ENCODE data around the gene NONO. TPM values are rescaled to one million over a fixed set of nuclear protein-coding genes. Genes with fewer than 3 reads are reported as not detected.
"Not testable (repeated sequence)": the region's sequence is repeated elsewhere in the genome, so short reads cannot be mapped to it uniquely, and the experiment has no call there.

NONO gene
- total RNA-seq, 2 experiments from 2014 or later = 440 to 472 TPM

DNA sequence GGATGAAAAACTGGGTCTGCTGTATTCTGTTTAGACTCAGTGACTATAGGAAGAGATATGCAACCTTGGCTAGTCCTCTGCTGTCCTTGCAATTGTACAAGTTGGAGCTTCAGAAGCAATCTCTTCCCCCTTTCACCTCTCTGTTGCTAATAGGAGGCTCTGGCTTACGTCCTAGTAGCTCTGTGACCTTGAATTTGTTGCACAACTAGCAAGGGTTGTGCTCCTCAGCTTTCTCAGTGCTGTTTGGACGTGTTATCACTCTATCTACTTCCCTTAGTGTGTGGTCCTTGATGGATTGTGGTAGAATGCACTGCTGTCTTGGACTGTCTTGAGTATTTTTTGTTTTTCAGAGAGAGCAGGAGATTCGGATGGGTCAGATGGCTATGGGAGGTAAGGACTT lies 14.7 kb downstream of the NONO start:
- Histone ChIP-seq H3K36me3 (ENCODE audit: insufficient read depth, low read length) (peaks cover 60% of the 10 kb centered on the region), H3K9me3 (ENCODE audit: control insufficient read depth in 1 of 2, insufficient read depth in 1 of 2, low read length in 2 of 2) (no peaks in the 10 kb centered on the region), H3K4me1 (ENCODE audit: insufficient read depth, low read length) (no peaks in the 10 kb centered on the region), H3K4me3 (ENCODE audit: low read length) (no peak overlapping the region), H3K27ac (ENCODE audit: low read depth in 1 of 2, low read length in 2 of 2) (no peak overlapping the region), H3K27me3 (ENCODE audit: control insufficient read depth in 1 of 2, insufficient read depth in 2 of 2, low read length in 2 of 2) (no peaks in the 10 kb centered on the region)
- Mint-ChIP-seq H3K27ac (no peak overlapping the region), H3K4me1 (ENCODE audit: low read depth) (no peaks in the 10 kb centered on the region), H3K4me3 (no peak overlapping the region), H3K36me3 (ENCODE audit: low read depth) (peaks cover 82% of the 10 kb centered on the region), H3K9me3 (no peaks in the 10 kb centered on the region), H3K27me3 (no peaks in the 10 kb centered on the region)
- TF ChIP-seq, protein P1, sequence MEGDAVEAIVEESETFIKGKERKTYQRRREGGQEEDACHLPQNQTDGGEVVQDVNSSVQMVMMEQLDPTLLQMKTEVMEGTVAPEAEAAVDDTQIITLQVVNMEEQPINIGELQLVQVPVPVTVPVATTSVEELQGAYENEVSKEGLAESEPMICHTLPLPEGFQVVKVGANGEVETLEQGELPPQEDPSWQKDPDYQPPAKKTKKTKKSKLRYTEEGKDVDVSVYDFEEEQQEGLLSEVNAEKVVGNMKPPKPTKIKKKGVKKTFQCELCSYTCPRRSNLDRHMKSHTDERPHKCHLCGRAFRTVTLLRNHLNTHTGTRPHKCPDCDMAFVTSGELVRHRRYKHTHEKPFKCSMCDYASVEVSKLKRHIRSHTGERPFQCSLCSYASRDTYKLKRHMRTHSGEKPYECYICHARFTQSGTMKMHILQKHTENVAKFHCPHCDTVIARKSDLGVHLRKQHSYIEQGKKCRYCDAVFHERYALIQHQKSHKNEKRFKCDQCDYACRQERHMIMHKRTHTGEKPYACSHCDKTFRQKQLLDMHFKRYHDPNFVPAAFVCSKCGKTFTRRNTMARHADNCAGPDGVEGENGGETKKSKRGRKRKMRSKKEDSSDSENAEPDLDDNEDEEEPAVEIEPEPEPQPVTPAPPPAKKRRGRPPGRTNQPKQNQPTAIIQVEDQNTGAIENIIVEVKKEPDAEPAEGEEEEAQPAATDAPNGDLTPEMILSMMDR (IDR thresholded peaks at IDR 0.05) = no peak
- DNase-seq (no peak), ATAC-seq (ENCODE audit: poor library complexity) (no peak)
- ChIA-PET CTCF (interaction anchor here (0.5 kb wide), 1 partner anchor 14 kb away, joined by 3 read pairs; no protein-coding TSS in a partner anchor), POLR2A (interaction anchor here (1.5 kb wide), 1 partner anchor 15 kb away, joined by 6 read pairs; the partner anchor contains the start of gene NONO)
- intact Hi-C loops (cut with DNase I, micrococcal nuclease) = no loop called here

DNA sequence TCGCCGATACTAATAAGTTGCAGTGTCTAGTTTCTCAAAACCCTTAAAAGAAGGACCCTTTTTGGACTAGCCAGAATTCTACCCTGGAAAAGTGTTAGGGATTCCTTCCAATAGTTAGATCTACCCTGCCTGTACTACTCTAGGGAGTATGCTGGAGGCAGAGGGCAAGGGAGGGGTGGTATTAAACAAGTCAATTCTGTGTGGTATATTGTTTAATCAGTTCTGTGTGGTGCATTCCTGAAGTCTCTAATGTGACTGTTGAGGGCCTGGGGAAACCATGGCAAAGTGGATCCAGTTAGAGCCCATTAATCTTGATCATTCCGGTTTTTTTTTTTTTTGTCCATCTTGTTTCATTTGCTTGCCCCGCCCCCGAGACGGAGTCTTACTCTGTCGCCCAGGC lies 16.6 kb downstream of the NONO start:
- peaks cover 53% of the 10 kb centered on the region for H3K36me3 ChIP-seq (ENCODE audit: insufficient read depth, low read length)
- H3K27ac Mint-ChIP-seq; H3K27ac ChIP-seq (ENCODE audit: low read depth in 1 of 2, low read length in 2 of 2); POLR2A ChIA-PET; DNase-seq; H3K4me1 ChIP-seq (ENCODE audit: insufficient read depth, low read length); H3K9me3 ChIP-seq (ENCODE audit: control insufficient read depth in 1 of 2, insufficient read depth in 1 of 2, low read length in 2 of 2); H3K27me3 Mint-ChIP-seq; intact Hi-C loops (cut with DNase I, micrococcal nuclease); H3K9me3 Mint-ChIP-seq; H3K4me1 Mint-ChIP-seq (ENCODE audit: low read depth); H3K27me3 ChIP-seq (ENCODE audit: control insufficient read depth in 1 of 2, insufficient read depth in 2 of 2, low read length in 2 of 2); H3K4me3 Mint-ChIP-seq; H3K4me3 ChIP-seq (ENCODE audit: low read length); ATAC-seq (ENCODE audit: poor library complexity); CTCF ChIA-PET: not testable (repeated sequence)
- H3K36me3 Mint-ChIP-seq (ENCODE audit: low read depth) = peaks cover 75% of the 10 kb centered on the region

DNA sequence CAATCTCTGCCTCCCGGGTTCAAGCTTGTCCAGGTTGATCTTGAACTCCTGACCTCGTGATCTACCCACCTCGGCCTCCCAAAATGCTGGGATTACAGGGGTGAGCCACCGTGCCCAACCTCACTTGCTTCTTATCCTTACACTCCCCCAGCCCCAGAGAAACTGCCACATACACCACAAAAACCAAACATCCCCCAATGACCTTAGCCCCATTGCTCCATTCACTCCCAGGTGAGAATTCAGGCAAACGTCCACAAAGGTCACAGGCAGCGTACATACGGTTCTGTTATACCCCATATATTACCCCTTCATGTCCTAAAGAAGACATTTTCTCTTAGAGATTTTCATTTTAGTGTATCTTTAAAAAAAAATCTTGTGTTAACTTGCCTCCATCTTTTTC lies 17.1 kb downstream of the NONO start:
- H3K27me3 Mint-ChIP-seq; H3K4me3 ChIP-seq (ENCODE audit: low read length); H3K4me1 Mint-ChIP-seq (ENCODE audit: low read depth); intact Hi-C loops (cut with DNase I, micrococcal nuclease); ATAC-seq (ENCODE audit: poor library complexity); H3K4me3 Mint-ChIP-seq; H3K9me3 ChIP-seq (ENCODE audit: control insufficient read depth in 1 of 2, insufficient read depth in 1 of 2, low read length in 2 of 2); H3K4me1 ChIP-seq (ENCODE audit: insufficient read depth, low read length); H3K9me3 Mint-ChIP-seq; CTCF ChIA-PET; H3K27ac Mint-ChIP-seq; H3K27me3 ChIP-seq (ENCODE audit: control insufficient read depth in 1 of 2, insufficient read depth in 2 of 2, low read length in 2 of 2); DNase-seq; H3K27ac ChIP-seq (ENCODE audit: low read depth in 1 of 2, low read length in 2 of 2): not testable (repeated sequence)
- H3K36me3 Mint-ChIP-seq (ENCODE audit: low read depth) = peaks cover 79% of the 10 kb centered on the region
- peaks cover 52% of the 10 kb centered on the region for H3K36me3 ChIP-seq (ENCODE audit: insufficient read depth, low read length)
- POLR2A ChIA-PET = interaction anchor here (1.4 kb wide), 1 partner anchor 65 kb away, joined by 5 read pairs; the partner anchor contains the start of gene TAF1

DNA sequence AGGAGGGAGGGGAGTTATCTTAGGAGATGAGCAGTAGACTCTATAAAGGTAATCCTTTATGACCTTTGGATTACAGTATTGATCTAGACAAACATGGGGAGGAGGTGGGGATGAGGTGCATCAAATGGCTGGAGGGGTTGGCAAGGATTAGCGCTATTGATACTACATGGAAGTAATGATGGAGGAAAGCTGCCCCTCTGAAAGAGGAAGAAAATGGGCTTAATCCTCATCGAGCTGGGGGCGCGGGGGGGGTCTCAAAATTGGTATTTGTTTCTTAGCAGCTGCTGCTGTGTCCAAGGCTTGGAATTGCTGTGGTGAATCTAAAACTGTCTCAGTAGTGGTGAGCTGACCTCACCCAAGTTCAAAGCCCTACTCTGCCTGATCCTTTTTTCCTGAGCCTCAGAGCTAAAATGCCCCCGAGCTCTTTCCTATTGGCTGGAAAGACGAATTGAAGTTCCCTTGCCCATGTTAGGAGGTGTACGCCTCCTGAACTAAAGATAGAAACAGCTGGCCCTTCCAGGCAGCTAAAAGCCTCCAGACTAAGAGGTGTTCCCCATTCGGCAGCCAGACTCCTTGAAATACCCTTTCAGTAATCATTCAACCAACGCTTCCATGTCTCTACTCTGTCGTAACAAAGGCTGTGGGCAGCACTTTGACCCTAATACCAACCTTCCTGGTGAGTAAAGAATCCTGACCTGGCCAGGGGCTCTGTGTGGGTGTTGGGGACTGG lies 17.9 kb downstream of the NONO start, which contains the start of gene ITGB1BP2:
TSS of gene ITGB1BP2 (plus strand) at position 556 of the 730 bp plus-strand sequence. CDS start at position 613, 57 bp downstream.
- no peak within 1 kb of the TSS for H3K27ac ChIP-seq (ENCODE audit: low read depth in 1 of 2, low read length in 2 of 2)
- ChIA-PET POLR2A (interaction anchor here (0.6 to 1.4 kb wide), 3 partner anchors 18 to 64 kb away, joined by 4 to 5 read pairs (median 5); partner anchors contain the start of genes NONO and TAF1), CTCF (no interaction called here)
- Mint-ChIP-seq H3K36me3 (ENCODE audit: low read depth) (peaks cover 73% of the 10 kb centered on the region), H3K27me3 (no peaks in the 10 kb centered on the region), H3K9me3 (no peaks in the 10 kb centered on the region), H3K27ac (no peak within 1 kb of the TSS), H3K4me3 (no peak within 1 kb of the TSS), H3K4me1 (ENCODE audit: low read depth) (no peaks in the 10 kb centered on the region)
- no peaks in the 10 kb centered on the region for H3K27me3 ChIP-seq (ENCODE audit: control insufficient read depth in 1 of 2, insufficient read depth in 2 of 2, low read length in 2 of 2)
- H3K4me1 ChIP-seq (ENCODE audit: insufficient read depth, low read length) = no peaks in the 10 kb centered on the region
- DNase-seq (no peak), ATAC-seq (ENCODE audit: poor library complexity) (no peak)
- TF ChIP-seq, protein P1 (IDR thresholded peaks at IDR 0.05) = no peak
- intact Hi-C loops (cut with DNase I, micrococcal nuclease) = no loop called here
- no peaks in the 10 kb centered on the region for H3K9me3 ChIP-seq (ENCODE audit: control insufficient read depth in 1 of 2, insufficient read depth in 1 of 2, low read length in 2 of 2)
- H3K36me3 ChIP-seq (ENCODE audit: insufficient read depth, low read length) = peaks cover 44% of the 10 kb centered on the region
- H3K4me3 ChIP-seq (ENCODE audit: low read length) = no peak within 1 kb of the TSS
